ENCODE data around the gene HEATR5A. TPM values are rescaled to one million over a fixed set of nuclear protein-coding genes. Genes with fewer than 3 reads are reported as not detected.

HEATR5A gene
- total and polyA plus RNA-seq, 2 donors (not counting 1 experiment from before 2014, with no cell fraction given) = 45.4 to 59.8 TPM

DNA sequence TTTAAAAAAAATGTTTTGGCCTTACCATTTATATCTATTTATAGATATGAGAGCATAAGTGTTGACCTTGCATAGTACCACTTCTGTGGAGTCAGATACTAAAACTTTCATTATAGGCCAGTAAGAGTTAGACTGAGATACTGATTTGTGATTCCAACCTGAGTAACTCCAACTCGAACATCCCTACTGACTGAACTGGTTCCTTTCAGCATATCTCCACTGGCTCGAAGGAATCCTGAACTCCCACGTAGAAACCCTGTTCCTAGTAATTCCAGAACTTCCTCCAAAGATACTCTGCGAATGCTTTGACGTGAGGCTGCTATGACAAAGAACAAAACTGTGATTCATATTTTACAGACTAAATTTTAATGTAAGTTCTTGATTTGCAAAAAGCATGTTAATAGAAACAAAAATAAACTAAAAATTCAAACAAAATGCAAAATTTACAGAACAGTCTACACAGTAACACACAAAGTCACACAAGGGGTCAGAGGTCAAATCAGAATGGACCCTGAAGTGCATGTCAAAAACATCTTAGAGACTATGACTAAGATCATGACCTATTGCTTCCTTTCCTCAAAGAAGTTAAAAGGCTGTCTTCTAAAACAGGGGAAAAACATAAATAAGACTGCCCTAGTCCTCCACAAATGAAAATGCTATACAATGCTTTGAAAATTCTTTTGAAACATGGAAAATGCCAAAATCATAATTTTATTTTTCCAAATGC lies 31.5 kb downstream of the HEATR5A start:
- H3K9ac ChIP-seq (ENCODE audit: insufficient read depth, low read length) = no peak overlapping the region
- no peaks in the 10 kb centered on the region for H3K9me3 ChIP-seq (ENCODE audit: control insufficient read depth, insufficient read depth, low read depth, low read length)
- H3K27me3 ChIP-seq (ENCODE audit: control insufficient read depth, insufficient read depth, low read length) = no peaks in the 10 kb centered on the region
- no peak overlapping the region for H3K27ac ChIP-seq (ENCODE audit: insufficient read depth, low read length)
- no peaks in the 10 kb centered on the region for H4K20me1 ChIP-seq (ENCODE audit: control insufficient read depth, extremely low read depth, insufficient read depth, low read length)
- no peaks in the 10 kb centered on the region for H3K36me3 ChIP-seq (ENCODE audit: control insufficient read depth, insufficient read depth, low read length)
- DNase-seq (ENCODE audit: low read depth in 2 of 2) = no peak
- no peaks in the 10 kb centered on the region for H3K79me2 ChIP-seq (ENCODE audit: control insufficient read depth, insufficient read depth, low read length)
- no peaks in the 10 kb centered on the region for H3K4me1 ChIP-seq (ENCODE audit: control insufficient read depth, extremely low read depth, insufficient read depth, low read length)
- H3K4me3 ChIP-seq (replicated peaks in 1 of 4; ENCODE audit: control extremely low read depth in 1 of 4, insufficient read depth in 1 of 4, low read depth in 3 of 4, low read length in 4 of 4) = no peak overlapping the region
- no peak for TF ChIP-seq EZH2 (IDR thresholded peaks at IDR 0.05; ENCODE audit: low read length, missing control alignments)
- TF ChIP-seq, protein P1, sequence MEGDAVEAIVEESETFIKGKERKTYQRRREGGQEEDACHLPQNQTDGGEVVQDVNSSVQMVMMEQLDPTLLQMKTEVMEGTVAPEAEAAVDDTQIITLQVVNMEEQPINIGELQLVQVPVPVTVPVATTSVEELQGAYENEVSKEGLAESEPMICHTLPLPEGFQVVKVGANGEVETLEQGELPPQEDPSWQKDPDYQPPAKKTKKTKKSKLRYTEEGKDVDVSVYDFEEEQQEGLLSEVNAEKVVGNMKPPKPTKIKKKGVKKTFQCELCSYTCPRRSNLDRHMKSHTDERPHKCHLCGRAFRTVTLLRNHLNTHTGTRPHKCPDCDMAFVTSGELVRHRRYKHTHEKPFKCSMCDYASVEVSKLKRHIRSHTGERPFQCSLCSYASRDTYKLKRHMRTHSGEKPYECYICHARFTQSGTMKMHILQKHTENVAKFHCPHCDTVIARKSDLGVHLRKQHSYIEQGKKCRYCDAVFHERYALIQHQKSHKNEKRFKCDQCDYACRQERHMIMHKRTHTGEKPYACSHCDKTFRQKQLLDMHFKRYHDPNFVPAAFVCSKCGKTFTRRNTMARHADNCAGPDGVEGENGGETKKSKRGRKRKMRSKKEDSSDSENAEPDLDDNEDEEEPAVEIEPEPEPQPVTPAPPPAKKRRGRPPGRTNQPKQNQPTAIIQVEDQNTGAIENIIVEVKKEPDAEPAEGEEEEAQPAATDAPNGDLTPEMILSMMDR (conservative IDR thresholded peaks at IDR 0.05 in 1 of 2, IDR thresholded peaks at IDR 0.05 in 1 of 2; ENCODE audit: low read depth in 1 of 2, low read length in 2 of 2) = no peak
- H2AFZ ChIP-seq (ENCODE audit: low read length) = no peak overlapping the region
- no peak overlapping the region for H3K4me2 ChIP-seq (ENCODE audit: extremely low read depth, insufficient read depth, low read length)

DNA sequence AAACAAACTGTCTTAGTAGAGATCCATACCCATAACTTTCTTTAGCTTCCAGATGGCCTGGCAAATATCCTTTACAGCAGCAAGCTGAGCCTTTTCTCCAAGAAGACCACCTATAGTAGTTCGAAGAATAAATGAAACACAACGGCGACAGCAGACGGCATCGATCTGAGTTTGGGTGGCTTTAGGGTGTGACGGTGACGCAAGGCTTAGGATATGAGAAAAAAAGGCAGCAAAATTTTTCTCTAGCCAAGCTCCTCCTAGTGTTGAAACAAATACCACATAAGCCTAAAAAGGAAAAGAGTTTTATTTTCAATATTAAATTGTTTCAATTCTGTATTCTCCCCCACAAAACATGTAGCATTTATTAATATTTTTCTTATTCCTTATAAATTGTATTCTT lies 33.3 kb downstream of the HEATR5A start:
- Histone ChIP-seq H3K36me3 (ENCODE audit: control insufficient read depth, insufficient read depth, low read length) (peaks cover 3% of the 10 kb centered on the region), H3K9ac (ENCODE audit: insufficient read depth, low read length) (no peak overlapping the region), H3K4me3 (replicated peaks in 1 of 4; ENCODE audit: control extremely low read depth in 1 of 4, insufficient read depth in 1 of 4, low read depth in 3 of 4, low read length in 4 of 4) (no peak overlapping the region), H3K4me1 (ENCODE audit: control insufficient read depth, extremely low read depth, insufficient read depth, low read length) (no peaks in the 10 kb centered on the region), H3K9me3 (ENCODE audit: control insufficient read depth, insufficient read depth, low read depth, low read length) (no peaks in the 10 kb centered on the region), H3K4me2 (ENCODE audit: extremely low read depth, insufficient read depth, low read length) (no peak overlapping the region), H4K20me1 (ENCODE audit: control insufficient read depth, extremely low read depth, insufficient read depth, low read length) (no peaks in the 10 kb centered on the region), H3K79me2 (ENCODE audit: control insufficient read depth, insufficient read depth, low read length) (no peaks in the 10 kb centered on the region), H3K27me3 (ENCODE audit: control insufficient read depth, insufficient read depth, low read length) (no peaks in the 10 kb centered on the region), H2AFZ (ENCODE audit: low read length) (no peak overlapping the region), H3K27ac (ENCODE audit: insufficient read depth, low read length) (no peak overlapping the region)
- TF ChIP-seq, protein P1 (conservative IDR thresholded peaks at IDR 0.05 in 1 of 2, IDR thresholded peaks at IDR 0.05 in 1 of 2; ENCODE audit: low read depth in 1 of 2, low read length in 2 of 2) = no peak
- no peak for TF ChIP-seq EZH2 (IDR thresholded peaks at IDR 0.05; ENCODE audit: low read length, missing control alignments)
- no peak for DNase-seq (ENCODE audit: low read depth in 2 of 2)

DNA sequence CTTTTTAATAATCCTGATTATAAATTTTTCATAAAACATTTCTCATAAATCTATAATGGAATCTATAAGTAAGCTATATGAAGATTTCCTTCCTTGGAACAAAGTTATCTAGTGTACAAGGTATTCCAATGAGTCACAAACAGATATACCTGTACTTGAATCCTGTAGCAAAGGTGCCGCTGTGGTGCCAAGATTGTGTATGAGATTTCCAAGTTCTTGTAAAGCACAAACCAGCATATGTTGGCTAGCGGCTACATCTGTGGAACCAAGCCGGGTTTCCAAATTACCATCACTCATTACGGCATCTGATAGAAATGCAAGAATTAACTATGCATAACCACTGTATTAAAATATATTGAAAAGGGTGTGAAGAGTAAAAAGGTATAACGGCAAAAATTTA lies 34.1 kb downstream of the HEATR5A start:
- H3K4me3 ChIP-seq (replicated peaks in 1 of 4; ENCODE audit: control extremely low read depth in 1 of 4, insufficient read depth in 1 of 4, low read depth in 3 of 4, low read length in 4 of 4) = no peak overlapping the region
- no peaks in the 10 kb centered on the region for H4K20me1 ChIP-seq (ENCODE audit: control insufficient read depth, extremely low read depth, insufficient read depth, low read length)
- no peak overlapping the region for H3K9ac ChIP-seq (ENCODE audit: insufficient read depth, low read length)
- no peaks in the 10 kb centered on the region for H3K27me3 ChIP-seq (ENCODE audit: control insufficient read depth, insufficient read depth, low read length)
- no peak for DNase-seq (ENCODE audit: low read depth in 2 of 2)
- H3K27ac ChIP-seq (ENCODE audit: insufficient read depth, low read length) = no peak overlapping the region
- H2AFZ ChIP-seq (ENCODE audit: low read length) = no peak overlapping the region
- TF ChIP-seq, protein P1 (conservative IDR thresholded peaks at IDR 0.05 in 1 of 2, IDR thresholded peaks at IDR 0.05 in 1 of 2; ENCODE audit: low read depth in 1 of 2, low read length in 2 of 2) = no peak
- no peak for TF ChIP-seq EZH2 (IDR thresholded peaks at IDR 0.05; ENCODE audit: low read length, missing control alignments)
- no peaks in the 10 kb centered on the region for H3K4me1 ChIP-seq (ENCODE audit: control insufficient read depth, extremely low read depth, insufficient read depth, low read length)
- no peaks in the 10 kb centered on the region for H3K79me2 ChIP-seq (ENCODE audit: control insufficient read depth, insufficient read depth, low read length)
- peaks cover 3% of the 10 kb centered on the region for H3K36me3 ChIP-seq (ENCODE audit: control insufficient read depth, insufficient read depth, low read length)
- H3K4me2 ChIP-seq (ENCODE audit: extremely low read depth, insufficient read depth, low read length) = no peak overlapping the region
- no peaks in the 10 kb centered on the region for H3K9me3 ChIP-seq (ENCODE audit: control insufficient read depth, insufficient read depth, low read depth, low read length)

Data from fibroblast of lung (primary cell).